Breast epithelium (tissue), 4 donors: Measurements from ENCODE around the gene BEST2. TPM values are rescaled to one million over a fixed set of nuclear protein-coding genes. Genes with fewer than 3 reads are reported as not detected.
"Not testable (repeated sequence)": the region's sequence is repeated elsewhere in the genome, so short reads cannot be mapped to it uniquely, and the experiment has no call there.

Experiments
- DNase-seq, 2 donors: peaks; one replicate each; pipeline ENCODE4 v3.0.0-alpha.2; 2019; ENCODE audit warnings: low spot score in 2 of 2
- H3K27ac ChIP-seq, 2 donors: fragments of 200-600 bp; sonication (generic) in 1 of 2; one replicate each; pipeline ENCODE4 v1.5.1; 2016 to 2019; ENCODE audit warnings: mild to moderate bottlenecking in 1 of 2
- H3K27me3 ChIP-seq, 2 donors: fragments of 200-600 bp; sonication (generic) in 1 of 2; one replicate each; pipeline versions ENCODE4 v1.5.1 to v1.6.0; 2017 to 2019; ENCODE audit warnings: control low read depth in 1 of 2, mild to moderate bottlenecking in 1 of 2
- H3K36me3 ChIP-seq: fragments of 200-600 bp; one replicate; pipeline ENCODE4 v1.5.1; 2019
- H3K4me1 ChIP-seq, 2 donors: fragments of 200-600 bp; sonication (generic); one replicate each; pipeline ENCODE4 v1.5.1; 2016 to 2019; ENCODE audit warnings: control low read depth in 1 of 2
- H3K4me3 ChIP-seq, 3 donors: fragments of 200-600 bp; sonication (generic); 1 replicate in 2 of 3; 2 replicates in 1 of 3; pipeline ENCODE4 v1.5.1; 2016 to 2019; ENCODE audit warnings: mild to moderate bottlenecking in 3 of 3, moderate library complexity in 2 of 3
- H3K9me3 ChIP-seq, 2 donors: fragments of 200-600 bp; sonication (generic) in 1 of 2; one replicate each; pipeline ENCODE4 v1.5.1; 2016 to 2019; ENCODE audit warnings: control low read depth in 1 of 2
- POLR2A ChIP-seq: fragments of 450-650 bp; IDR thresholded peaks from one replicate; pipeline ENCODE4 v1.6.1; 2016; ENCODE audit warnings: antibody characterized with exemption, mild to moderate bottlenecking, moderate library complexity
- POLR2AphosphoS5 ChIP-seq, 3 donors: sonication (generic); formaldehyde crosslinking; IDR thresholded peaks; one replicate each; pipeline ENCODE4 v1.6.1; 2017; ENCODE audit warnings: antibody characterized with exemption in 3 of 3
- intact Hi-C: fragments of 100-400 bp; cut with DNase I; formaldehyde crosslinking; loops from one replicate; pipeline ENCODE4 v1.15.1; 2023; ENCODE audit warnings: low total_unique reads
- total RNA-seq, 3 donors: library from RNA; depleted of rRNA; stranded (reverse); fragments of >200 nt; gene quantifications; one replicate each; pipeline ENCODE4 v1.1.0, GENCODE V29; 2016
- TF ChIP-seq, protein P1 (sequence below), 3 donors: fragments of 450-650 bp; IDR thresholded peaks; one replicate each; pipeline ENCODE4 v1.5.1; 2016 to 2017; ENCODE audit warnings: antibody characterized with exemption in 3 of 3, mild to moderate bottlenecking in 3 of 3, moderate library complexity in 3 of 3

The BEST2 gene
- total RNA-seq, 3 donors from 2014 or later = not detected

DNA sequence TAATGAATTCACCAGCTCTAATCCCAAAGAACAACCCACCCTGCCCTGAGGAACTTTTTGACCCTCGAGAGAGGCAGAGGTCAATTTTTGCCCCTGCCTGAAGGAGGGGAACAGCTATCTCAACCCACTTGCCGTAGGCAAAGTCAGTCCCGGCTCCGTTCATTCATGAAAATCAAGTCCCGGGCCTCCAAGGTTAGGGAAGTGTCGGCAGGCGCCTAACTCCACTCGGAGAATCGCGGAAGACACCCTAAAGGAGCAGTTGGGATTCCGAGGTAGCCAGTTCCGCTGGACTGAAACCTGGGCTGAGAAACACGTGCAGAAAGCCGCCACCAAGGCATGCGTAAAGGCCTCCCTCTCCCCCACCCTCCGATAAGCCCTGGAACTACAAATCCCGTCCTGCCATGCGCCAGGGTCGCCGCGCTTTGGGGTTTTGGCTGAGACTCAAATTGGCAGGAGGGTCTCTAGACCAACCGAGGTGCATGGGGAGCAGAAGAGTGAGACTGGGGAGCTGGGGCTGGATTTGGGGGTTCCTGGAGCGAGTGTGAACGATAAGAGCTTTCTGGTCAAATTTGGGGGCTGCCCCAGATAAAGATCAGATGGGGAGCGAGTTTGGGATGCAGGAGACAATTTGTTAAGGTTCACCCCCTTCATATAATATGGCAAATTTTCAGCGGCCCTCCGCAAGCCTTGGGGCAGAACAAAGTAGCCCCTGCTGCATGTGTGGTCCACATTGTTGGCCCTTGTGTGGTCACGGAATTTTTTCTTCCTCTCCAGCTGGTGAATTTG, 27.8 kb upstream of the BEST2 start, which contains the start of gene TNPO2:
Gene TNPO2, minus strand, starts transcription at position 292 of the 786 bp plus-strand sequence. CDS start 2,955 bp downstream, outside the sequence.
- TF ChIP-seq POLR2AphosphoS5 (IDR thresholded peaks at IDR 0.05) (no peak), POLR2A (no peak)
- TF ChIP-seq, protein P1, sequence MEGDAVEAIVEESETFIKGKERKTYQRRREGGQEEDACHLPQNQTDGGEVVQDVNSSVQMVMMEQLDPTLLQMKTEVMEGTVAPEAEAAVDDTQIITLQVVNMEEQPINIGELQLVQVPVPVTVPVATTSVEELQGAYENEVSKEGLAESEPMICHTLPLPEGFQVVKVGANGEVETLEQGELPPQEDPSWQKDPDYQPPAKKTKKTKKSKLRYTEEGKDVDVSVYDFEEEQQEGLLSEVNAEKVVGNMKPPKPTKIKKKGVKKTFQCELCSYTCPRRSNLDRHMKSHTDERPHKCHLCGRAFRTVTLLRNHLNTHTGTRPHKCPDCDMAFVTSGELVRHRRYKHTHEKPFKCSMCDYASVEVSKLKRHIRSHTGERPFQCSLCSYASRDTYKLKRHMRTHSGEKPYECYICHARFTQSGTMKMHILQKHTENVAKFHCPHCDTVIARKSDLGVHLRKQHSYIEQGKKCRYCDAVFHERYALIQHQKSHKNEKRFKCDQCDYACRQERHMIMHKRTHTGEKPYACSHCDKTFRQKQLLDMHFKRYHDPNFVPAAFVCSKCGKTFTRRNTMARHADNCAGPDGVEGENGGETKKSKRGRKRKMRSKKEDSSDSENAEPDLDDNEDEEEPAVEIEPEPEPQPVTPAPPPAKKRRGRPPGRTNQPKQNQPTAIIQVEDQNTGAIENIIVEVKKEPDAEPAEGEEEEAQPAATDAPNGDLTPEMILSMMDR (IDR thresholded peaks at IDR 0.05) = no peak
- H3K4me1 ChIP-seq = peaks cover 0 to 4% of the 10 kb centered on the region in 2 donors
- peak within 1 kb of the TSS; percentile 86 to 95 for H3K27ac ChIP-seq
- no peak for DNase-seq
- peak within 1 kb of the TSS; percentile 77 to 97 (median 81) for H3K4me3 ChIP-seq
- no peaks in the 10 kb centered on the region for H3K9me3 ChIP-seq
- H3K27me3 ChIP-seq = no peaks in the 10 kb centered on the region
- no peaks in the 10 kb centered on the region for H3K36me3 ChIP-seq
- intact Hi-C loops = no loop called here

DNA sequence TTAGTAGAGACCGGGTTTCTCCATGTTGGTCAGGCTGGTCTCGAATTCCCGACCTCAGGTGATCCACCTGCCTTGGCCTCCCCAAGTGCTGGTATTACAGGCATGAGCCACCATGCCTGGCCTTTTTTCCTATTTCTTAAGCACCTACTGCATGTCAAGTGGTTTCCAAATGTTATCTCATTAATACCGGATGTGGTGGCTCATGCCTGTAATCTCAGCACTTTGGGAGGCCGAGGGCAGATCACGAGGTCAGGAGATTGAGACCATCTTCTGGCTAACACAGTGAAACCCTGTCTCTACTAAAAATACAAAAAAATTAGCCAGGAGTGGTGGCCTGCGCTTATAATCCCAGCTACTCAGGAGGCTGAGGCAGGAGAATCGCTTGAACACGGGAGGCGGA, 26.0 kb upstream of the BEST2 start:
- H3K4me3 ChIP-seq, H3K9me3 ChIP-seq, H3K4me1 ChIP-seq, H3K27me3 ChIP-seq, H3K27ac ChIP-seq, H3K36me3 ChIP-seq, intact Hi-C loops, DNase-seq: not testable (repeated sequence)

DNA sequence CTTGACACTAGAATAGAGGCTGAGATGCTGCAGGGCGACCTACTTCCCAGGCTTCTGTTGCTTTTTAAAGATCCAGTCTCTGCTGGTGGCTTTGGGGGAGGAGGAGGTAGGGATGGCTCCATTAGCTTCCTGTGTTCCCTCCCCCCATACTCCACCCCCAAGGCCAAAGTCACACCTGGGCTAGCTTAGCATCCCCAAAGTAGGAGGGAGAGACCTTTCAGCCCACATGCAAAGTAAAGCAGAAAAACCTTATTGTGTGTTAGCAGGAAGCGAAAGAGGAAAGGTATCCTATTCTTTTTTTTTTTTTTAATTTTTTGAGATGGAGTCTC, 24.6 kb upstream of the BEST2 start:
- no peak for DNase-seq
- H3K36me3 ChIP-seq = peaks cover 9% of the 10 kb centered on the region
- no peak overlapping the region for H3K27ac ChIP-seq
- intact Hi-C loops = no loop called here
- no peak for TF ChIP-seq POLR2AphosphoS5 (IDR thresholded peaks at IDR 0.05)
- H3K27me3 ChIP-seq = no peaks in the 10 kb centered on the region
- no peaks in the 10 kb centered on the region for H3K9me3 ChIP-seq
- H3K4me1 ChIP-seq = peaks cover 0 to 4% of the 10 kb centered on the region in 2 donors
- H3K4me3 ChIP-seq = no peak overlapping the region

DNA sequence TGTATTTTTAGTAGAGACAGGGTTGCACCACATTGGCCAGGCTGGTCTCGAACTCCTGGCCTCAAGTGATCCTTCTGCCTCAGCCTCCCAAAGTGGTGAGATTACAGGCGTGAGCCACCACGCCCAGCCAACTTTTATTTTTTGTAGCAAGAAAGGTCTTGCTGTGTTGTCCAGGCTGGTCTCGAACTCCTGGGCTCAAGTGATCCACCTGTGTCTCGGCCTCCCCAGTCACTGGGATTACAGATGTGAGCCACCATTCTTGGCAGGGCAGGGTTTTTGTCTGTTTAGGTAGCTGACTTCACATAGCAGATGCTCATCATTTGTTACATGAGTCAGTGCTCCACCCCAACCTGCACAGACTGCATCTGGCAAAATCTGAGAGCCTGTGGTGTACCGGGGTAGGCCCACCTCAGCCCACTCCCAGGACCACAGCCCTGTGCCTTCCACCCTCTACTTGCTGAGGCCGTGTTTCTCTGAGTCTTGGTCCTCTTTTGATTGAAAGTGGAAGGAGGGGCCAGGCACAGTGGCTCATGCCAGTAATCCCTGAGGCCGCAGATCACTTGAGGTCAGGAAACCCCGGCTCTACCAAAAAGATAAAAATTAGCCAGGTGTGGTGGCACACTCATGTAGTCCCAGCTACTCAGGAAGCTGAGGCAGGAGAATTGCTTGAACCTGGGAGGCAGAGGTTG, 23.7 kb upstream of the BEST2 start:
- no peaks in the 10 kb centered on the region for H3K27me3 ChIP-seq

DNA sequence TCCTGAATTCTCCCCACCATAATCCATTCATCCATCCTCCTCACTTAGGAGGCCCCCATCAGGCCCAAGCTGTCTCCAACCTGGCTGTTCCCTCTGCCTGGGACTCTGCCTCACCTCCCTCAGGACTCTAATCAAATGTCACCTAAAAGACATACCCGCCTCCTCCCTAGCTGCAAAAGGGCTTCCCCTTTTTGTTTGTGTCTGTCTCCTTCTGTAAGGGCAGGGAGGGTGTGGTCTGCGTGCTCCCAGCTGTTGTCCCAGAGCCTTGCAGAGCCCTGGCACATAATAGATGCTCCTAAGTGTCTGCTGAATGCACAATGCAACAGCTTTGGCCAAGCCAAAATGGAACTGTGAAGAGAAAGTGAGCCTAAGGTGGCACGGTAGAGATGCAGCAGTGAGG, 21.5 kb upstream of the BEST2 start:
- TF ChIP-seq POLR2A (no peak), POLR2AphosphoS5 (IDR thresholded peaks at IDR 0.05) (no peak)
- TF ChIP-seq, protein P1 (IDR thresholded peaks at IDR 0.05) = no peak
- Histone ChIP-seq H3K4me3 (no peak overlapping the region), H3K36me3 (peaks cover 9% of the 10 kb centered on the region), H3K27ac (no peak overlapping the region), H3K27me3 (no peaks in the 10 kb centered on the region), H3K4me1 (peaks cover 6 to 9% of the 10 kb centered on the region in 2 donors), H3K9me3 (no peaks in the 10 kb centered on the region)
- intact Hi-C loops = no loop called here
- DNase-seq = no peak

More for the DNA sequence above, 23.7 kb upstream of the BEST2 start:
- DNase-seq = no peak
- Histone ChIP-seq H3K36me3 (peaks cover 9% of the 10 kb centered on the region), H3K27ac (no peak overlapping the region), H3K4me3 (no peak overlapping the region), H3K9me3 (no peaks in the 10 kb centered on the region), H3K4me1 (peaks cover 1 to 6% of the 10 kb centered on the region in 2 donors)
- no peak for TF ChIP-seq POLR2A
- intact Hi-C loops = no loop called here

DNA sequence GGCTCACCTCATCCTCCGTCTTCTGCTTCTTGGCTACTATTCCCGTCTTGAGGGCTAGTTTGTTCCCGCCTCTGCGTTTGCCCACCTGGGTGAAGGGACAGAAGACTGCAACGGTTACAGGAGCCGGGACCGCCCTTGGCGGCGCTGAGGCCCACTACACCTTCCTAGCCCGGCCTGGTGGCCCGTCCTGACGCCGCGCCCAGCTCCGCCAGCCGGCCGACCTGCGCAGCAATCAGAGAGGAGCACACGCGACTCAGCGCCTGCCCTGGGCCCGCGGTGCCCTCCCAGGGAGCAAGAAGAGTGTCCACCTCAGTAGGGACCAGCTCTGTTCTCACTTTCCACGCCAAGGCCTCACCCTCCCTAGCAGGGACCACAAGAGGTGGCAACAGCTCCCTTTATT, 20.3 kb upstream of the BEST2 start:
- Histone ChIP-seq H3K4me3 (no peak overlapping the region), H3K36me3 (peaks cover 9% of the 10 kb centered on the region), H3K4me1 (peaks cover 6 to 11% of the 10 kb centered on the region in 2 donors), H3K27me3 (no peaks in the 10 kb centered on the region), H3K27ac (no peak overlapping the region), H3K9me3 (no peaks in the 10 kb centered on the region)
- intact Hi-C loops = no loop called here
- TF ChIP-seq POLR2A (no peak), POLR2AphosphoS5 (IDR thresholded peaks at IDR 0.05) (no peak)
- TF ChIP-seq, protein P1 (IDR thresholded peaks at IDR 0.05) = no peak
- DNase-seq = no peak
